ENCODE results near the gene ACKR3.

DNA sequence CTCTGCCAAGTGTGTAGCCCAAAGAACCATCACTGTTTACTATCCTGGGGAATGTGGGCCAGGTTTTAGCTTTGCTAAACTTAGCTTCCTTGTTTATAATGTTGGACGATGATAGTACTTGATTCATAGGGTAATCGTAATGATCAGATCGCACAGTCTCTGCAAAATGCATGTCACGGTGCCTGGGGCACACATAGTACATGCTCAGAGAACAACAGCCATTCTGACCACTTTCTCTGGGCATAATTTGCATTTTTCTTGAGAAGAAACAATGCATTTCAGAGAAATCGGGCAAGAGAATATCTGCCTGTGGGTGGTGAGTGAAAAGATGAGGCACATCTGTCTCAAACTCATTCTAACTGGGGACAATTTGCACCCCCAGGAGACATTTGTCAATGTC lies 16.3 kb downstream of the ACKR3 start:
- TF ChIP-seq, protein P1, sequence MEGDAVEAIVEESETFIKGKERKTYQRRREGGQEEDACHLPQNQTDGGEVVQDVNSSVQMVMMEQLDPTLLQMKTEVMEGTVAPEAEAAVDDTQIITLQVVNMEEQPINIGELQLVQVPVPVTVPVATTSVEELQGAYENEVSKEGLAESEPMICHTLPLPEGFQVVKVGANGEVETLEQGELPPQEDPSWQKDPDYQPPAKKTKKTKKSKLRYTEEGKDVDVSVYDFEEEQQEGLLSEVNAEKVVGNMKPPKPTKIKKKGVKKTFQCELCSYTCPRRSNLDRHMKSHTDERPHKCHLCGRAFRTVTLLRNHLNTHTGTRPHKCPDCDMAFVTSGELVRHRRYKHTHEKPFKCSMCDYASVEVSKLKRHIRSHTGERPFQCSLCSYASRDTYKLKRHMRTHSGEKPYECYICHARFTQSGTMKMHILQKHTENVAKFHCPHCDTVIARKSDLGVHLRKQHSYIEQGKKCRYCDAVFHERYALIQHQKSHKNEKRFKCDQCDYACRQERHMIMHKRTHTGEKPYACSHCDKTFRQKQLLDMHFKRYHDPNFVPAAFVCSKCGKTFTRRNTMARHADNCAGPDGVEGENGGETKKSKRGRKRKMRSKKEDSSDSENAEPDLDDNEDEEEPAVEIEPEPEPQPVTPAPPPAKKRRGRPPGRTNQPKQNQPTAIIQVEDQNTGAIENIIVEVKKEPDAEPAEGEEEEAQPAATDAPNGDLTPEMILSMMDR (IDR thresholded peaks at IDR 0.05): no peak
- no peak for TF ChIP-seq POLR2A (IDR thresholded peaks at IDR 0.05)

Data from testis (tissue), 2 donors.